Measurements from ENCODE around the gene PSRC1.

Gene PSRC1

GRCh38 chr1:109256971-109257681 lies 25.8 kb downstream of the PSRC1 start:
- DNase-seq, result no peak

GRCh38 chr1:109256085-109256484 lies 26.9 kb downstream of the PSRC1 start:
- DNase-seq, result no peak

- no peak for DNase-seq
Measured at GRCh38 chr1:109255678-109256077, 27.3 kb downstream of the PSRC1 start.

- no peak for DNase-seq
Measured at GRCh38 chr1:109255097-109255651, 27.8 kb downstream of the PSRC1 start.

GRCh38 chr1:109254621-109255096 lies 28.3 kb downstream of the PSRC1 start:
- DNase-seq, result no peak

- no peak for DNase-seq
Measured at GRCh38 chr1:109253803-109254620, 28.9 kb downstream of the PSRC1 start.

GRCh38 chr1:109252893-109253802 lies 29.8 kb downstream of the PSRC1 start:
- no peak for DNase-seq

GRCh38 chr1:109252167-109252892 lies 30.6 kb downstream of the PSRC1 start:
- DNase-seq, result no peak

- DNase-seq, result no peak
Measured at GRCh38 chr1:109251277-109252166, 31.4 kb downstream of the PSRC1 start.

GRCh38 chr1:109250454-109251276 lies 32.3 kb downstream of the PSRC1 start:
- no peak for DNase-seq

- no peak for DNase-seq
Measured at GRCh38 chr1:109249654-109250401, 33.1 kb downstream of the PSRC1 start.

GRCh38 chr1:109248797-109249629 lies 33.9 kb downstream of the PSRC1 start, which contains the start of gene CELSR2:
Gene CELSR2 (plus strand): TSS chr1:109249539. CDS start chr1:109250080, 541 bp downstream.
- DNase-seq, result peak; percentile 53

- DNase-seq, result no peak
Measured at GRCh38 chr1:109248444-109248796, 34.5 kb downstream of the PSRC1 start.

GRCh38 chr1:109247401-109248365 lies 35.3 kb downstream of the PSRC1 start:
- DNase-seq, result no peak

- DNase-seq, result no peak
Measured at GRCh38 chr1:109246141-109246551, 36.8 kb downstream of the PSRC1 start.

- no peak for DNase-seq
Measured at GRCh38 chr1:109243860-109244552, 38.9 kb downstream of the PSRC1 start.
